Brain pericyte (primary cell): Measurements from ENCODE around the gene TSHZ2.
"Not testable (repeated sequence)": the region's sequence is repeated elsewhere in the genome, so short reads cannot be mapped to it uniquely, and the experiment has no call there.

ENCODE experiments used
- DNase-seq: peaks from one replicate; pipeline ENCODE4 v3.0.0-alpha.2; 2012; ENCODE audit warnings: low read depth, low spot score

Gene TSHZ2

GRCh38 chr20:53439046-53439445 is 466.9 kb downstream of the TSHZ2 start:
- DNase-seq: no peak

- no peak for DNase-seq
These were observed 467.5 kb downstream of the TSHZ2 start for GRCh38 chr20:53439616-53440015.

GRCh38 chr20:53444401-53445149 is 472.4 kb downstream of the TSHZ2 start:
- DNase-seq: no peak

- no peak for DNase-seq
These were observed 473.2 kb downstream of the TSHZ2 start for GRCh38 chr20:53445321-53445731.

GRCh38 chr20:53445932-53446331 is 473.8 kb downstream of the TSHZ2 start:
- DNase-seq: no peak

- no peak for DNase-seq
These were observed 475.2 kb downstream of the TSHZ2 start for GRCh38 chr20:53447316-53447715.

- DNase-seq: no peak
These were observed 476.3 kb downstream of the TSHZ2 start for GRCh38 chr20:53448426-53448825.

- DNase-seq: no peak
These were observed 476.7 kb downstream of the TSHZ2 start for GRCh38 chr20:53448875-53449274.

GRCh38 chr20:53453076-53453475 is 480.9 kb downstream of the TSHZ2 start:
- no peak for DNase-seq

GRCh38 chr20:53454675-53455276 is 482.6 kb downstream of the TSHZ2 start:
- DNase-seq: no peak

GRCh38 chr20:53463101-53463972 is 491.2 kb downstream of the TSHZ2 start:
- DNase-seq: no peak

GRCh38 chr20:53466279-53466678 is 494.1 kb downstream of the TSHZ2 start:
- DNase-seq: no peak

GRCh38 chr20:53468587-53468986 is 496.4 kb downstream of the TSHZ2 start:
- no peak for DNase-seq

- not testable (repeated sequence) for DNase-seq
These were observed 500.7 kb downstream of the TSHZ2 start for GRCh38 chr20:53472859-53473258.

GRCh38 chr20:53480913-53481312 is 508.8 kb downstream of the TSHZ2 start:
- no peak for DNase-seq

- DNase-seq: no peak
These were observed 515.5 kb downstream of the TSHZ2 start for GRCh38 chr20:53487461-53488200.

GRCh38 chr20:53488775-53489272 is 516.7 kb downstream of the TSHZ2 start:
- DNase-seq: no peak

GRCh38 chr20:53489528-53489927 is 517.4 kb downstream of the TSHZ2 start:
- no peak for DNase-seq

GRCh38 chr20:53490620-53491019 is 518.5 kb downstream of the TSHZ2 start:
- DNase-seq: no peak

GRCh38 chr20:53491462-53491861 is 519.3 kb downstream of the TSHZ2 start:
- DNase-seq: no peak

GRCh38 chr20:53492212-53492611 is 520.1 kb downstream of the TSHZ2 start:
- DNase-seq: no peak
